ENCODE measurements around the gene WDR73. TPM values are rescaled to one million over a fixed set of nuclear protein-coding genes. Genes with fewer than 3 reads are reported as not detected.
"Not testable (repeated sequence)": the region's sequence is repeated elsewhere in the genome, so short reads cannot be mapped to it uniquely, and the experiment has no call there.

The WDR73 gene
- 10 to 100 TPM; 18.0 to 18.7 TPM for total RNA-seq
- long read RNA-seq, donor 1, full-length matches to known transcripts: 7 of 22 reads
- long read RNA-seq, donor 1, partial matches to known transcripts: 0 of 22 reads
- long read RNA-seq, donor 1, other reads (novel, unspliced or antisense): 15 of 22 reads
- long read RNA-seq, donor 2, full-length matches to known transcripts: 98 of 115 reads
- long read RNA-seq, donor 2, partial matches to known transcripts: 3 of 115 reads
- long read RNA-seq, donor 2, other reads (novel, unspliced or antisense): 14 of 115 reads

- intact Hi-C loops (cut with DNase I): loop anchor here (10.0 kb wide), 2 partner anchors 261 to 271 kb away; no protein-coding TSS in a partner anchor
- peak; percentile 99 for DNase-seq (ENCODE audit: low spot score)
Observed at GRCh38 chr15:84653910-84654688, at the start of gene WDR73. Gene WDR73, minus strand, starts transcription at chr15:84654283. Its CDS starts 9 bp downstream, at chr15:84654274.

GRCh38 chr15:84703808-84704207 lies 49.7 kb upstream of the WDR73 start:
- intact Hi-C loops (cut with DNase I): no loop called here

GRCh38 chr15:84702961-84703482 lies 48.9 kb upstream of the WDR73 start:
- intact Hi-C loops (cut with DNase I): no loop called here
- DNase-seq (ENCODE audit: low spot score): no peak

More at GRCh38 chr15:84703808-84704207, 49.7 kb upstream of the WDR73 start:
- no peak for DNase-seq (ENCODE audit: low spot score)

- intact Hi-C loops (cut with DNase I): no loop called here
- DNase-seq (ENCODE audit: low spot score): no peak
Observed at GRCh38 chr15:84699538-84700191, 45.6 kb upstream of the WDR73 start.

- intact Hi-C loops (cut with DNase I): no loop called here
Observed at GRCh38 chr15:84697236-84697990, 43.3 kb upstream of the WDR73 start.

GRCh38 chr15:84696757-84697156 lies 42.7 kb upstream of the WDR73 start:
- no peak for DNase-seq (ENCODE audit: low spot score)
- intact Hi-C loops (cut with DNase I): no loop called here

More at GRCh38 chr15:84697236-84697990, 43.3 kb upstream of the WDR73 start:
- no peak for DNase-seq (ENCODE audit: low spot score)

GRCh38 chr15:84690342-84690741 lies 36.3 kb upstream of the WDR73 start:
- intact Hi-C loops (cut with DNase I): no loop called here
- DNase-seq (ENCODE audit: low spot score): no peak

GRCh38 chr15:84689858-84690257 lies 35.8 kb upstream of the WDR73 start:
- intact Hi-C loops (cut with DNase I): no loop called here
- DNase-seq (ENCODE audit: low spot score): no peak

GRCh38 chr15:84686446-84686845 lies 32.4 kb upstream of the WDR73 start:
- intact Hi-C loops (cut with DNase I); DNase-seq (ENCODE audit: low spot score): not testable (repeated sequence)

- intact Hi-C loops (cut with DNase I): no loop called here
- peak; percentile 89 for DNase-seq (ENCODE audit: low spot score)
Observed at GRCh38 chr15:84685304-84685703, 31.2 kb upstream of the WDR73 start.

- intact Hi-C loops (cut with DNase I): no loop called here
- no peak for DNase-seq (ENCODE audit: low spot score)
Observed at GRCh38 chr15:84684092-84684491, 30.0 kb upstream of the WDR73 start.

- intact Hi-C loops (cut with DNase I): no loop called here
Observed at GRCh38 chr15:84681831-84682230, 27.7 kb upstream of the WDR73 start.

GRCh38 chr15:84671211-84671610 lies 17.1 kb upstream of the WDR73 start:
- DNase-seq (ENCODE audit: low spot score): no peak
- intact Hi-C loops (cut with DNase I): no loop called here

More at GRCh38 chr15:84681831-84682230, 27.7 kb upstream of the WDR73 start:
- DNase-seq (ENCODE audit: low spot score): no peak

- intact Hi-C loops (cut with DNase I): no loop called here
- no peak for DNase-seq (ENCODE audit: low spot score)
Observed at GRCh38 chr15:84669726-84670125, 15.6 kb upstream of the WDR73 start.

GRCh38 chr15:84668221-84668982 lies 14.3 kb upstream of the WDR73 start:
- no peak for DNase-seq (ENCODE audit: low spot score)
- intact Hi-C loops (cut with DNase I): no loop called here

GRCh38 chr15:84666373-84666772 lies 12.3 kb upstream of the WDR73 start:
- no peak for DNase-seq (ENCODE audit: low spot score)
- intact Hi-C loops (cut with DNase I): no loop called here

GRCh38 chr15:84661001-84661400 lies 6.9 kb upstream of the WDR73 start:
- no peak for DNase-seq (ENCODE audit: low spot score)
- intact Hi-C loops (cut with DNase I): no loop called here
